Measurements from ENCODE around the gene MPV17L2.

- TF ChIP-seq CTCF (IDR thresholded peaks at IDR 0.05), result no peak
- no peak for TF ChIP-seq POLR2A (IDR thresholded peaks at IDR 0.05)
Observed at GRCh38 chr19:18183529-18183928, 9.5 kb upstream of the MPV17L2 start.

Data from tibial nerve (tissue), 3 donors.